Colonic mucosa (tissue), 4 donors: Measurements from ENCODE around the gene KCNJ6. TPM values are rescaled to one million over a fixed set of nuclear protein-coding genes. Genes with fewer than 3 reads are reported as not detected.

Experiments
- DNase-seq: peaks from one replicate; pipeline ENCODE4 v3.0.0-alpha.2; 2020
- H3K27ac ChIP-seq: fragments of 200-600 bp; one replicate; pipeline ENCODE4 v1.8.0; 2021
- H3K27me3 ChIP-seq: fragments of 200-600 bp; one replicate; pipeline ENCODE4 v1.8.0; 2021
- H3K36me3 ChIP-seq: fragments of 200-600 bp; one replicate; pipeline ENCODE4 v1.8.0; 2021
- H3K4me1 ChIP-seq: fragments of 200-600 bp; one replicate; pipeline ENCODE4 v1.8.0; 2021; ENCODE audit warnings: mild to moderate bottlenecking
- H3K4me3 ChIP-seq: fragments of 200-600 bp; one replicate; pipeline ENCODE4 v1.8.0; 2021
- H3K9ac ChIP-seq, 2 donors: one replicate each; pipeline ENCODE4 v1.7.0; 2013; ENCODE audit warnings: control low read depth in 2 of 2, low read depth in 2 of 2, low read length in 2 of 2
- H3K9me3 ChIP-seq: fragments of 200-600 bp; one replicate; pipeline ENCODE4 v1.8.0; 2021
- CTCF ChIP-seq: fragments of 200-600 bp; IDR thresholded peaks from one replicate; pipeline ENCODE4 v1.8.0; 2022; ENCODE audit warnings: antibody characterized with exemption, mild to moderate bottlenecking
- intact Hi-C: fragments of 100-400 bp; cut with DNase I; formaldehyde crosslinking; loops from one replicate; pipeline ENCODE4 v1.14.1; 2022
- total RNA-seq, 2 donors: library from RNA; stranded (reverse); fragmentation: NEBNext Ultra II Directional in 1 of 2; extraction: Animal tissue kit (Norgen Biotek cat#: 25700) in 1 of 2; gene quantifications; one replicate each; pipeline ENCODE4 v1.2.1, GENCODE V29; 2021
- donor health status: healthy.
- donor health status: DM: no; HTN: no; CAD: no.
- donor health status: DM: no; HTN: no; CAD: no.

Gene KCNJ6
- total RNA-seq, 2 donors from 2014 or later = 0.05 to 0.21 TPM

GRCh38 chr21:37696936-37697335 is 219.3 kb downstream of the KCNJ6 start:
- H3K27ac ChIP-seq = no peak overlapping the region
- H3K9ac ChIP-seq = no peak overlapping the region
- no peaks in the 10 kb centered on the region for H3K4me1 ChIP-seq
- no peaks in the 10 kb centered on the region for H3K27me3 ChIP-seq
- intact Hi-C loops = no loop called here
- H3K36me3 ChIP-seq = no peaks in the 10 kb centered on the region
- H3K9me3 ChIP-seq = no peaks in the 10 kb centered on the region
- no peak for TF ChIP-seq CTCF
- H3K4me3 ChIP-seq = no peak overlapping the region
- DNase-seq = no peak

- intact Hi-C loops = no loop called here
- Histone ChIP-seq H3K36me3 (no peaks in the 10 kb centered on the region), H3K9ac (no peak overlapping the region), H3K4me3 (no peak overlapping the region), H3K4me1 (no peaks in the 10 kb centered on the region), H3K9me3 (no peaks in the 10 kb centered on the region), H3K27ac (no peak overlapping the region), H3K27me3 (no peaks in the 10 kb centered on the region)
- DNase-seq = no peak
- no peak for TF ChIP-seq CTCF
Observed at GRCh38 chr21:37695111-37695510, 221.1 kb downstream of the KCNJ6 start.

GRCh38 chr21:37688952-37689659 is 227.2 kb downstream of the KCNJ6 start:
- Histone ChIP-seq H3K27me3 (no peaks in the 10 kb centered on the region), H3K4me1 (no peaks in the 10 kb centered on the region), H3K36me3 (no peaks in the 10 kb centered on the region), H3K4me3 (no peak overlapping the region), H3K9ac (no peak overlapping the region), H3K9me3 (no peaks in the 10 kb centered on the region), H3K27ac (no peak overlapping the region)
- no peak for TF ChIP-seq CTCF
- no peak for DNase-seq
- intact Hi-C loops = no loop called here

GRCh38 chr21:37686991-37687810 is 229.1 kb downstream of the KCNJ6 start:
- no peaks in the 10 kb centered on the region for H3K4me1 ChIP-seq
- no peaks in the 10 kb centered on the region for H3K27me3 ChIP-seq
- no peak overlapping the region for H3K4me3 ChIP-seq
- no peak overlapping the region for H3K27ac ChIP-seq
- no peaks in the 10 kb centered on the region for H3K9me3 ChIP-seq
- intact Hi-C loops = no loop called here
- no peak for TF ChIP-seq CTCF
- H3K9ac ChIP-seq = no peak overlapping the region
- DNase-seq = no peak
- no peaks in the 10 kb centered on the region for H3K36me3 ChIP-seq

- Histone ChIP-seq H3K4me1 (no peaks in the 10 kb centered on the region), H3K4me3 (no peak overlapping the region), H3K27ac (no peak overlapping the region), H3K27me3 (no peaks in the 10 kb centered on the region), H3K9ac (no peak overlapping the region), H3K36me3 (no peaks in the 10 kb centered on the region), H3K9me3 (no peaks in the 10 kb centered on the region)
- TF ChIP-seq CTCF = no peak
- intact Hi-C loops = no loop called here
- no peak for DNase-seq
Observed at GRCh38 chr21:37684547-37684946, 231.7 kb downstream of the KCNJ6 start.
